Stomach (tissue), 9 donors: ENCODE data around the gene MOB2. TPM values are rescaled to one million over a fixed set of nuclear protein-coding genes. Genes with fewer than 3 reads are reported as not detected.

Experiments
- DNase-seq, 2 donors: peaks; one replicate each; pipeline versions ENCODE4 v3.0.0 to v3.0.0-alpha.2; 2013 to 2019
- H3K27ac ChIP-seq, 5 donors: fragments of 200-600 bp in 4 of 5; sonication (generic) in 4 of 5; one replicate each; pipeline ENCODE4 v1.5.1; 2013 to 2019; ENCODE audit warnings: mild to moderate bottlenecking in 1 of 5, moderate library complexity in 1 of 5
- H3K27me3 ChIP-seq, 3 donors: fragments of 200-600 bp; sonication (generic); one replicate each; pipeline ENCODE4 v1.5.1; 2017 to 2019; ENCODE audit warnings: mixed run types in 1 of 3
- H3K36me3 ChIP-seq, 4 donors: fragments of 200-600 bp; sonication (generic); 1 replicate in 3 of 4; 2 replicates in 1 of 4; pipeline ENCODE4 v1.5.1; 2016 to 2019
- H3K4me1 ChIP-seq, 4 donors: fragments of 200-600 bp; sonication (generic); one replicate each; pipeline ENCODE4 v1.5.1; 2016 to 2019
- H3K4me3 ChIP-seq, 4 donors: fragments of 200-600 bp; sonication (generic) in 3 of 4; one replicate each; pipeline ENCODE4 v1.5.1; 2016 to 2019; ENCODE audit warnings: mild to moderate bottlenecking in 1 of 4
- H3K9me3 ChIP-seq, 4 donors: fragments of 200-600 bp; sonication (generic); one replicate each; pipeline ENCODE4 v1.5.1; 2016 to 2019
- EP300 ChIP-seq: sonication (generic); formaldehyde crosslinking; IDR thresholded peaks from one replicate; pipeline ENCODE4 v1.6.1; 2017; ENCODE audit warnings: antibody characterized with exemption
- POLR2A ChIP-seq, 4 donors: fragments of 450-650 bp; IDR thresholded peaks; one replicate each; pipeline ENCODE4 v1.6.1; 2016; ENCODE audit warnings: antibody characterized with exemption in 4 of 4, control low read depth in 2 of 4, mild to moderate bottlenecking in 1 of 4, moderate library complexity in 1 of 4
- POLR2AphosphoS5 ChIP-seq, 3 donors: sonication (generic); formaldehyde crosslinking; IDR thresholded peaks; one replicate each; pipeline ENCODE4 v1.6.1; 2016; ENCODE audit warnings: antibody characterized with exemption in 3 of 3
- WGBS, 5 donors: extraction: QIAGEN DNeasy Blood & Tissue Kit in 3 of 5; methylation state at CpG; one replicate each; pipeline versions ENCODE4 v1.1.5 to v1.1.7; 2013 to 2018; 5-methylcytosine and 5-hydroxymethylcytosine counted together
- intact Hi-C: fragments of 100-400 bp; cut with DNase I; formaldehyde crosslinking; loops from one replicate; pipeline ENCODE4 v1.15.1; 2023; ENCODE audit warnings: low total_unique reads
- polyA plus RNA-seq, 3 donors: library from polyadenylated mRNA; stranded (reverse); fragments of 200-250 nt; gene quantifications; one replicate each; pipeline ENCODE4 v1.2.3, GENCODE V29; 2013
- total RNA-seq, 5 donors: library from RNA; depleted of rRNA; stranded (reverse); fragments of >200 nt; gene quantifications; one replicate each; pipeline versions ENCODE4 v1.1.0 to v1.2.3, GENCODE V29; 2014 to 2016
- TF ChIP-seq, protein P1 (sequence below), 7 experiments: fragments of 450-650 bp in 4 of 7; fragments of 200-600 bp in 3 of 7; sonication (generic) in 3 of 7; IDR thresholded peaks; one replicate each; pipeline ENCODE4 v1.5.1; 2016 to 2019; ENCODE audit warnings: antibody characterized with exemption in 7 of 7, control low read depth in 2 of 7, mild to moderate bottlenecking in 1 of 7
- donor health status: healthy with polysubstance abuse.
- donor health status: Bipolar disorder and iron deficiency.
- donor health status: healthy.

MOB2 gene
- total and polyA plus RNA-seq, 8 donors: 11.3 to 46.3 (median 27.3) TPM

DNA sequence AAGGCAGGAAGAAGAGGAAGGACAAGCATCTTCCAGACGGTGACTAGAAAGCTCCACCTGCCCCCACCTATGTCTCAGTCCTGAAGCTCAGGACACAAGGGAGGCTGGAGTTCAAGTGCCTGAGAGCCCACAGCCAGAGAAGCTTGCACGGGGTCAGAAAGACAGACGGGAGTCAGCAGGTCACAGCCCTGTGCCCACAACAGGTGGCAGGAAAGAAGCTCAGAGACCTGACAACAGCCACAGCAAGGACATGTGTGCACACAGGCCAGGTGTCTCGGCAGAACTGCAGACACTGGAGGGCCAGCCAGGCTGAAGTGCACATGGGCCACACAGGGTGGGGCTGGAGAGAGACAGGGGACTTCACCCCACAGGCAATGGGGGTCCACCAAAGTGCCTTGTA, 37.2 kb upstream of the MOB2 start:
- TF ChIP-seq POLR2A (IDR thresholded peaks at IDR 0.05) (no peak), POLR2AphosphoS5 (IDR thresholded peaks at IDR 0.05) (no peak), EP300 (no peak)
- TF ChIP-seq, protein P1, sequence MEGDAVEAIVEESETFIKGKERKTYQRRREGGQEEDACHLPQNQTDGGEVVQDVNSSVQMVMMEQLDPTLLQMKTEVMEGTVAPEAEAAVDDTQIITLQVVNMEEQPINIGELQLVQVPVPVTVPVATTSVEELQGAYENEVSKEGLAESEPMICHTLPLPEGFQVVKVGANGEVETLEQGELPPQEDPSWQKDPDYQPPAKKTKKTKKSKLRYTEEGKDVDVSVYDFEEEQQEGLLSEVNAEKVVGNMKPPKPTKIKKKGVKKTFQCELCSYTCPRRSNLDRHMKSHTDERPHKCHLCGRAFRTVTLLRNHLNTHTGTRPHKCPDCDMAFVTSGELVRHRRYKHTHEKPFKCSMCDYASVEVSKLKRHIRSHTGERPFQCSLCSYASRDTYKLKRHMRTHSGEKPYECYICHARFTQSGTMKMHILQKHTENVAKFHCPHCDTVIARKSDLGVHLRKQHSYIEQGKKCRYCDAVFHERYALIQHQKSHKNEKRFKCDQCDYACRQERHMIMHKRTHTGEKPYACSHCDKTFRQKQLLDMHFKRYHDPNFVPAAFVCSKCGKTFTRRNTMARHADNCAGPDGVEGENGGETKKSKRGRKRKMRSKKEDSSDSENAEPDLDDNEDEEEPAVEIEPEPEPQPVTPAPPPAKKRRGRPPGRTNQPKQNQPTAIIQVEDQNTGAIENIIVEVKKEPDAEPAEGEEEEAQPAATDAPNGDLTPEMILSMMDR (IDR thresholded peaks at IDR 0.05): no peak
- Histone ChIP-seq H3K9me3 (no peaks in the 10 kb centered on the region), H3K4me3 (no peak overlapping the region), H3K36me3 (no peaks in the 10 kb centered on the region), H3K27ac (no peak overlapping the region), H3K27me3 (no peaks in the 10 kb centered on the region), H3K4me1 (peaks cover 0 to 55% (median 14%) of the 10 kb centered on the region in 4 donors)
- intact Hi-C loops: no loop called here
- DNase-seq: no peak
- 52 to 72% (median 64%) methylated on average over 3 to 4 of the region's 4 CpGs for WGBS, 5 donors

DNA sequence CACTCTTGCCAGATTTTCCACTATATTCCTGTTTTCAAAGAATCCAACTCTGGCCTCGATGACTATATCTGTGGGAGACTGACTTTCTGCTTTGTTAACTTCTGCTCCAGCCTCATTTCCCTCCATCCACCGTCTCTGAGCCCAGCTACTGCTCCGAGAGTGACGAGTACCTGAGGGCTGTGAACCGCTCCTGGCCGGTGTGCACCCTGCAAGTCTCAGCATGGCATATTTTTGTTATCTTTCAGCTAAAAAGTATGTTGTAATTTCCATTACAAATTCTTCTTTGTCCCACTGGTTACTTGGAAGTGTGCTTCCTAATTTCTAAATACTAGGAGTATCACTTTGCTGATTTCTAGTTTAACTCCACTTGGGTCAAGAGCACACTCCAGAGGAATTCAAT, 36.5 kb upstream of the MOB2 start:
- no peak overlapping the region for H3K4me3 ChIP-seq
- no peaks in the 10 kb centered on the region for H3K36me3 ChIP-seq
- no peak for TF ChIP-seq POLR2AphosphoS5 (IDR thresholded peaks at IDR 0.05)
- no peak for TF ChIP-seq EP300
- no peak for TF ChIP-seq POLR2A (IDR thresholded peaks at IDR 0.05)
- TF ChIP-seq, protein P1 (IDR thresholded peaks at IDR 0.05): no peak
- peaks cover 0 to 48% (median 14%) of the 10 kb centered on the region in 4 donors for H3K4me1 ChIP-seq
- no peaks in the 10 kb centered on the region for H3K27me3 ChIP-seq
- H3K9me3 ChIP-seq: no peaks in the 10 kb centered on the region
- 83 to 94% (median 87%) methylated on average over 6 of the region's 6 CpGs for WGBS, 5 donors
- H3K27ac ChIP-seq: no peak overlapping the region
- intact Hi-C loops: no loop called here
- no peak for DNase-seq

DNA sequence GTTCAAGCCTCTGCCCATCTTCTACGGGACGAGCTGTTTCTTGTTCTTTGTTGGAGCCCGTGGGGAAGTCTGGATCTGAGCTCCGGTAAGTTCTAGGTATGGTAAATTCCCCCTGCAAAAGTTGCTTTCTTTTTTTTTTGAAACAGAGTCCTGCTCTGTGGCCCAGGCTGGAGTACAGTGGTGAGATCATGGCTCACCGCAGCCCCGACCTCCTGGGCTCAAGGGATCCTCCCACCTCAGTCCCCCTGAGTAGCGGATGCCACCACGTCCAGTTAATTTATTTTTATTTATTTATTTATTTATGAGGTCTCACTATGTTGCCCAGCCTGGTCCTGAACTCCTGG, 35.5 kb upstream of the MOB2 start:
- 89 to 97% (median 92%) methylated on average over 8 of the region's 8 CpGs for WGBS, 5 donors
- H3K4me3 ChIP-seq: no peak overlapping the region
- no peak for TF ChIP-seq EP300
- no peak for TF ChIP-seq POLR2A (IDR thresholded peaks at IDR 0.05)
- TF ChIP-seq POLR2AphosphoS5 (IDR thresholded peaks at IDR 0.05): no peak
- TF ChIP-seq, protein P1 (IDR thresholded peaks at IDR 0.05): no peak
- no peaks in the 10 kb centered on the region for H3K36me3 ChIP-seq
- H3K9me3 ChIP-seq: no peaks in the 10 kb centered on the region
- H3K27ac ChIP-seq: no peak overlapping the region
- no peaks in the 10 kb centered on the region for H3K27me3 ChIP-seq
- peaks cover 5 to 47% (median 19%) of the 10 kb centered on the region in 4 donors for H3K4me1 ChIP-seq
- intact Hi-C loops: no loop called here
- DNase-seq: no peak

DNA sequence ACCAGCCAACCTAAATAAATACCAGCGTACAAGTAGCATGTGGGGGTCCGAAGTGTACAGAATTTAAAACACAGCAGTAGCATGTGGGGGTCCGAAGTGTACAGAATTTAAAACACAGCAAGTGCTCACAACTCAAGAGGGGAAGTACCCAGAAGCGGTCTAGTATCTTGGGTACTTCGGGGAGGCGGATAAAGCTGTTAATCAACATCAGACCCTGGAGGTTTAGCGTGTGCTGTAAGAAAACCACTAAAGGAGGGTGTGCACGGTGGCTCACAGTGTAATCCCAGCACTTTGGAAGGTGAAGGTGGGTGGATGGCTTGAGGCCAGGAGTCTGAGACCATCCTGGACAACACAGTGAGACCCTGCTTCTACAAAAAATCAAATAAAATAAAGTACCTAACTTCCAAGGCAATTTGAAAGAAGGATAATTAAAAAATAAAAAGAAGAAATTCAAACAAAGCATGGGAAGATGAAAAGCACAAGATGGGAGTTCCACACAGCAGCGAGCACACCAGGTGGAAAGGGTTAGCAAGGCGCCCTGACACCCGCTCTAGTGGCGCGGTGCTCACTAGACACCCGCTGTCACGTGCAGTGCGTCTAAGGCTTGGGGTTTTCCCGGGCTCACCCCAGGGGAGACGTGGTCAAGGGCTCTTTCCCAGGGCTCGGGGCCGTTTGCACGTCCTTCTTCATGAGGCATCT, 35.0 kb upstream of the MOB2 start:
- H3K27ac ChIP-seq: no peak overlapping the region
- H3K4me3 ChIP-seq: no peak overlapping the region
- peaks cover 5 to 47% (median 21%) of the 10 kb centered on the region in 4 donors for H3K4me1 ChIP-seq
- intact Hi-C loops: no loop called here
- no peaks in the 10 kb centered on the region for H3K9me3 ChIP-seq
- no peaks in the 10 kb centered on the region for H3K36me3 ChIP-seq
- no peaks in the 10 kb centered on the region for H3K27me3 ChIP-seq
- TF ChIP-seq, protein P1 (IDR thresholded peaks at IDR 0.05): no peak
- no peak for TF ChIP-seq POLR2A (IDR thresholded peaks at IDR 0.05)
- no peak for TF ChIP-seq EP300
- DNase-seq: no peak
- 85 to 90% (median 89%) methylated on average over 21 of the region's 21 CpGs for WGBS, 5 donors
